Right atrium auricular region (tissue), 2 donors: ENCODE data around the gene SULT1E1. TPM values are rescaled to one million over a fixed set of nuclear protein-coding genes. Genes with fewer than 3 reads are reported as not detected.

Source experiments
- DNase-seq: peaks from one replicate; pipeline ENCODE4 v3.0.0-alpha.2; 2019; ENCODE audit warnings: low spot score
- H3K27ac ChIP-seq, 2 donors: fragments of 200-600 bp; sonication (generic); 1 replicate in 1 of 2; 2 replicates in 1 of 2; pipeline ENCODE4 v1.5.1; 2016 to 2019
- H3K27me3 ChIP-seq, 2 donors: fragments of 200-600 bp; sonication (generic); one replicate each; pipeline versions ENCODE4 v1.5.1 to v1.6.0; 2017 to 2019
- H3K36me3 ChIP-seq: fragments of 200-600 bp; sonication (generic); one replicate; pipeline ENCODE4 v1.5.1; 2016
- H3K4me1 ChIP-seq, 2 donors: fragments of 200-600 bp; sonication (generic); one replicate each; pipeline versions ENCODE4 v1.5.1 to v1.6.0; 2017 to 2019
- H3K4me3 ChIP-seq, 2 donors: fragments of 200-600 bp; sonication (generic); 1 replicate in 1 of 2; 2 replicates in 1 of 2; pipeline ENCODE4 v1.5.1; 2017 to 2019; ENCODE audit warnings: mild to moderate bottlenecking in 1 of 2, moderate library complexity in 1 of 2
- H3K9me3 ChIP-seq, 2 donors: fragments of 200-600 bp; sonication (generic); one replicate each; pipeline ENCODE4 v1.5.1; 2019
- CTCF ChIP-seq, 2 donors: fragments of 200-600 bp; sonication (generic); IDR thresholded peaks; one replicate each; pipeline ENCODE4 v1.5.1; 2019; ENCODE audit warnings: antibody characterized with exemption in 2 of 2
- total RNA-seq, 2 donors: library from RNA; depleted of rRNA; stranded (reverse); fragments of >200 nt; gene quantifications; one replicate each; pipeline ENCODE4 v1.1.0, GENCODE V29; 2016

The SULT1E1 gene
- total RNA-seq, 2 donors from 2014 or later, result not detected

- no peak for TF ChIP-seq CTCF (IDR thresholded peaks at IDR 0.05)
- Histone ChIP-seq H3K27me3 (no peaks in the 10 kb centered on the region), H3K4me3 (no peak overlapping the region), H3K27ac (no peak overlapping the region), H3K9me3 (no peaks in the 10 kb centered on the region), H3K4me1 (no peaks in the 10 kb centered on the region), H3K36me3 (no peaks in the 10 kb centered on the region)
- no peak for DNase-seq
Observed at GRCh38 chr4:69858690-69859089, 1.3 kb downstream of the SULT1E1 start.

GRCh38 chr4:69855822-69856221 lies 4.1 kb downstream of the SULT1E1 start:
- Histone ChIP-seq H3K4me3 (no peak overlapping the region), H3K27ac (no peak overlapping the region), H3K36me3 (no peaks in the 10 kb centered on the region), H3K27me3 (no peaks in the 10 kb centered on the region), H3K4me1 (no peaks in the 10 kb centered on the region), H3K9me3 (peaks cover 0 to 3% of the 10 kb centered on the region in 2 donors)
- DNase-seq, result no peak
- TF ChIP-seq CTCF (IDR thresholded peaks at IDR 0.05), result no peak

GRCh38 chr4:69849969-69850368 lies 10.0 kb downstream of the SULT1E1 start:
- H3K9me3 ChIP-seq, result peaks cover 0 to 4% of the 10 kb centered on the region in 2 donors
- no peak overlapping the region for H3K4me3 ChIP-seq
- no peaks in the 10 kb centered on the region for H3K4me1 ChIP-seq
- TF ChIP-seq CTCF (IDR thresholded peaks at IDR 0.05), result no peak
- no peaks in the 10 kb centered on the region for H3K27me3 ChIP-seq
- no peak for DNase-seq
- H3K27ac ChIP-seq, result no peak overlapping the region
- no peaks in the 10 kb centered on the region for H3K36me3 ChIP-seq

GRCh38 chr4:69849297-69849696 lies 10.6 kb downstream of the SULT1E1 start:
- DNase-seq, result no peak
- Histone ChIP-seq H3K9me3 (peaks cover 0 to 4% of the 10 kb centered on the region in 2 donors), H3K36me3 (no peaks in the 10 kb centered on the region), H3K4me1 (no peaks in the 10 kb centered on the region), H3K4me3 (no peak overlapping the region), H3K27ac (no peak overlapping the region), H3K27me3 (no peaks in the 10 kb centered on the region)
- TF ChIP-seq CTCF (IDR thresholded peaks at IDR 0.05), result no peak

- no peaks in the 10 kb centered on the region for H3K27me3 ChIP-seq
- no peak overlapping the region for H3K27ac ChIP-seq
- no peaks in the 10 kb centered on the region for H3K36me3 ChIP-seq
- H3K9me3 ChIP-seq, result peaks cover 0 to 4% of the 10 kb centered on the region in 2 donors
- no peak for TF ChIP-seq CTCF (IDR thresholded peaks at IDR 0.05)
- no peak overlapping the region for H3K4me3 ChIP-seq
- no peak for DNase-seq
- no peaks in the 10 kb centered on the region for H3K4me1 ChIP-seq
Observed at GRCh38 chr4:69848028-69848427, 11.9 kb downstream of the SULT1E1 start.

GRCh38 chr4:69843932-69844331 lies 16.0 kb downstream of the SULT1E1 start:
- Histone ChIP-seq H3K4me1 (no peaks in the 10 kb centered on the region), H3K9me3 (no peaks in the 10 kb centered on the region), H3K36me3 (no peaks in the 10 kb centered on the region), H3K27me3 (no peaks in the 10 kb centered on the region), H3K4me3 (no peak overlapping the region), H3K27ac (no peak overlapping the region)
- TF ChIP-seq CTCF (IDR thresholded peaks at IDR 0.05), result no peak
- no peak for DNase-seq
